ENCODE results near the gene HINT2.
A peak's percentile ranks its signal among the peaks of the same experiment; 100 is the strongest.

Gene HINT2

GRCh38 chr9:35845824-35846771 is 31.3 kb upstream of the HINT2 start:
- TF ChIP-seq ZFX (IDR thresholded peaks at IDR 0.05; ENCODE audit: borderline replicate concordance) = no peak
- no peak for TF ChIP-seq CTCF (IDR thresholded peaks at IDR 0.05)
- H3K27ac ChIP-seq = peak overlapping the region; percentile 89

- peak overlapping the region; percentile 89 for H3K27ac ChIP-seq
These were observed 29.9 kb upstream of the HINT2 start for GRCh38 chr9:35844628-35845270.

GRCh38 chr9:35842795-35843194 is 28.0 kb upstream of the HINT2 start:
- TF ChIP-seq ZFX (IDR thresholded peaks at IDR 0.05; ENCODE audit: borderline replicate concordance) (no peak), CTCF (IDR thresholded peaks at IDR 0.05) (no peak)
- H3K27ac ChIP-seq = peak overlapping the region; percentile 89; the same call in 1 of the 2 replicates

More at GRCh38 chr9:35844628-35845270, 29.9 kb upstream of the HINT2 start:
- TF ChIP-seq CTCF (IDR thresholded peaks at IDR 0.05) (no peak), ZFX (IDR thresholded peaks at IDR 0.05; ENCODE audit: borderline replicate concordance) (no peak)

- no peak overlapping the region for H3K27ac ChIP-seq
- TF ChIP-seq CTCF (IDR thresholded peaks at IDR 0.05) (no peak), ZFX (IDR thresholded peaks at IDR 0.05; ENCODE audit: borderline replicate concordance) (no peak)
These were observed 27.3 kb upstream of the HINT2 start for GRCh38 chr9:35842020-35842745.

GRCh38 chr9:35841645-35841900 is 26.7 kb upstream of the HINT2 start:
- TF ChIP-seq CTCF (IDR thresholded peaks at IDR 0.05) = no peak
- TF ChIP-seq ZFX (IDR thresholded peaks at IDR 0.05; ENCODE audit: borderline replicate concordance) = no peak
- H3K27ac ChIP-seq = no peak overlapping the region

- H3K27ac ChIP-seq = no peak overlapping the region
- TF ChIP-seq ZFX (IDR thresholded peaks at IDR 0.05; ENCODE audit: borderline replicate concordance) (no peak), CTCF (IDR thresholded peaks at IDR 0.05) (no peak)
These were observed 26.2 kb upstream of the HINT2 start for GRCh38 chr9:35840881-35841644.
